IPS DF 6.9 (cell line): ENCODE measurements around the gene BCL2L12.

Experiments
- DNase-seq: peaks from one replicate; pipeline ENCODE4 v3.0.0-alpha.2; 2013; ENCODE audit warnings: low read depth, low spot score
- H3K27ac ChIP-seq: one replicate; pipeline ENCODE4 v1.5.1; 2013; ENCODE audit warnings: low read length, control low read depth
- H3K27me3 ChIP-seq: 2 replicates; pipeline ENCODE4 v1.6.1; 2013; ENCODE audit warnings: mild to moderate bottlenecking, low read length; ENCODE audit not compliant: control insufficient read depth, insufficient read depth
- H3K36me3 ChIP-seq: 2 replicates; pipeline ENCODE4 v1.6.1; 2013; ENCODE audit warnings: low read length; ENCODE audit not compliant: control insufficient read depth, insufficient read depth
- H3K4me1 ChIP-seq: 2 replicates; pipeline ENCODE4 v1.6.1; 2013; ENCODE audit warnings: low read length; ENCODE audit not compliant: control insufficient read depth, insufficient read depth
- H3K4me3 ChIP-seq: 2 replicates; pipeline ENCODE4 v1.5.1; 2013; ENCODE audit warnings: mild to moderate bottlenecking, low read length
- H3K9me3 ChIP-seq: 2 replicates; pipeline ENCODE4 v1.6.1; 2013; ENCODE audit warnings: low read length, inconsistent platforms; ENCODE audit not compliant: control insufficient read depth, insufficient read depth
- WGBS: extraction: QIAGEN DNeasy Blood & Tissue Kit; methylation state at CpG from one replicate; pipeline ENCODE4 v1.1.7; 2013; ENCODE audit warnings: mixed read lengths, missing lambda C conversion rate; ENCODE audit not compliant: insufficient read length, insufficient coverage; 5-methylcytosine and 5-hydroxymethylcytosine counted together

Gene BCL2L12

DNA sequence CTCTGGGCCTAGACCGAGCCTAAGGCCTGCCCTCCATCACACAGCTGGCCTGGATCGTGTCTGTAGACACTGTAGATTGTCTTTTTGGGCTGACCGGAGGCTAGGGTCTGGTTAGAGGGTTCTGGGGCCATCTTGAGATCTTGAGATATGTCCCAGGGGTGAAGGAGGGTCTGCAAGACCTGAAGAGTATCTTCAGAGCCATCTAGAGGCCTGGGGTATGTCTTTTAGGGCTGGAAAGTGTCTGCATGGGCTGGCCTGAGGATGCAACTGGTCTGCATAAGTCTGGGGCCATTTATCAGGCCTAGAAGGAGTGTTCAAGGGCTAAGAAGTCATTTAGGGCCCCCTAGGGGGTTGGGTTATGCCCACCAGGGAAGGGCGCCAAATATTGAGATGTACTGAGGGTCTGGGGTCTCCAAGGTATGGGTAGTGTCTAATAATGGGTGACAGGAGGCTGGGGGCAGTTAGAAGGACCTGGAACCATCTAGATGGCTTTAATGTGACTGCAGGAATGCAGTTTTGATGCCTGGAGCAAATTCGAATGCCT lies 23.2 kb upstream of the BCL2L12 start:
- DNase-seq, result no peak

DNA sequence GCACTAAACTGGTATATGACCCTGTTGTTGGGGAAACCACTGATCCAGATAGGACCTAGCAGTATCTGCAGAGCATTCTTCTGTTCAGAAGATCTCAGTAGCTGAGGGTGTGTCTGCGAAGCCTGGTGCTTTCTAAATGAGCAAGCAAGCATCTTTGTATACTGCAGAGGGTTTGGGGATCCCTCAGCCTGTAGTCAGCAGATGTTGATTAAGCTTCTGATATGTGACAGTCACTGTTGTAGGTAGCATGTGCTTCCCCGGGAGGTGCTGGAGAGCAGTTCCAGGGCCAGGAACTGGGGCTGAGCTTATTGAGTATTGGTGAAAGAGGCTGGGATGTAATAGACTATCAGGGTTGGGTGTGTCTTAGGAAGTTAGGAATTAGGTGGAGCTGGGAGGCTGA lies 22.3 kb upstream of the BCL2L12 start:
- Histone ChIP-seq H3K36me3 (peaks cover 14% of the 10 kb centered on the region; the same call in 1 of the 2 replicates), H3K27me3 (no peaks in the 10 kb centered on the region), H3K4me3 (no peak overlapping the region), H3K9me3 (no peaks in the 10 kb centered on the region), H3K27ac (no peak overlapping the region), H3K4me1 (0 out of 2 replicates have a peak, but pooled peaks cover 2% of the 10 kb centered on the region)
- WGBS, result no CpG with 5 or more reads among the region's 2 CpGs
- DNase-seq, result no peak

More for the DNA sequence above, 23.2 kb upstream of the BCL2L12 start:
- Histone ChIP-seq H3K27me3 (no peaks in the 10 kb centered on the region), H3K9me3 (no peaks in the 10 kb centered on the region), H3K4me3 (peak overlapping the region; percentile 99), H3K36me3 (peaks cover 14% of the 10 kb centered on the region; the same call in 1 of the 2 replicates), H3K27ac (no peak overlapping the region), H3K4me1 (peaks cover 2% of the 10 kb centered on the region)
- no CpG with 5 or more reads among the region's 5 CpGs for WGBS

DNA sequence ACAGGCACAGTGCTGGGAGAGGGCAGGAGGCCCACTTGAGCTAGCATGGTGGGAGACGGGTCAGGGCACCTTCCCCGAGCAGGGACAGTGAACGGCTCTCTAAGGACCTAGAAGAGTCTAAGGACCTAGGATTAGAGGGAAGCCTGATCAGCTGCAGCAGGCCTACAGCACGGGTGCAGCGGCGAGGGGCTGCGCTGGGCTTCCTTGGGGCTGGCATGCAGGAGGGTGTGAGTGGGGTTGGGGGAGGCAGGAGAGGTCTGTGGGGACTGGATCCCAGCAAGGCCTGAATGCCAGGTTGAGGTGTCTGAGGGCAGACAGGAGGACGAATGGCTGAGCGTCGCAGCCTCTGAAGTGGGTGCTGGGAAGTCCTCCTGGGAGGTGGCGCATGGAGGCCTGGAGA lies 20.1 kb upstream of the BCL2L12 start:
- no peaks in the 10 kb centered on the region for H3K4me1 ChIP-seq
- no peaks in the 10 kb centered on the region for H3K9me3 ChIP-seq
- H3K4me3 ChIP-seq, result no peak overlapping the region
- peaks cover 26% of the 10 kb centered on the region for H3K36me3 ChIP-seq
- no peak for DNase-seq
- WGBS, result no CpG with 5 or more reads among the region's 11 CpGs
- no peak overlapping the region for H3K27ac ChIP-seq
- no peaks in the 10 kb centered on the region for H3K27me3 ChIP-seq

DNA sequence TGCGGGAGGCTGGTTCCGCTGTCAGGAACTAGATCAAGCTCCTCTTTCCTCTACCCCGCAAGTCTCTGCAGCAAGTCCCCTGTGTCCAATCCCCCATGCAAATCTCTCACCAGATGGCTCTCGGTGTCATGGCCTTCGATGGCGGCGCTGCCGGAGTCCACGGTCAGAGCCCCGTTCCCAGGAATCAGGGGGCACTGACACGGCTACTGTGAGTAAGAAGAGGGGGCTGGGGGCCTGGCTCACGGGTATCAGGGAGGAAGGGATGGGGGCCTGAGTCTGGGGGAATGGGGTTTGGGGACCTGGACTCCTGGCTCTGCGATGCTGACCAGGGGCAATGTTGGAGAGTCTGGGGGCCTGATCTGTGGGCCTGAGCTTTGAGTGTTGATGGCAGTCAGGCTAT lies 19.7 kb upstream of the BCL2L12 start:
- Histone ChIP-seq H3K27ac (no peak overlapping the region), H3K36me3 (peaks cover 27% of the 10 kb centered on the region), H3K4me3 (no peak overlapping the region), H3K27me3 (no peaks in the 10 kb centered on the region), H3K4me1 (no peaks in the 10 kb centered on the region), H3K9me3 (no peaks in the 10 kb centered on the region)
- no peak for DNase-seq
- no CpG with 5 or more reads among the region's 13 CpGs for WGBS

DNA sequence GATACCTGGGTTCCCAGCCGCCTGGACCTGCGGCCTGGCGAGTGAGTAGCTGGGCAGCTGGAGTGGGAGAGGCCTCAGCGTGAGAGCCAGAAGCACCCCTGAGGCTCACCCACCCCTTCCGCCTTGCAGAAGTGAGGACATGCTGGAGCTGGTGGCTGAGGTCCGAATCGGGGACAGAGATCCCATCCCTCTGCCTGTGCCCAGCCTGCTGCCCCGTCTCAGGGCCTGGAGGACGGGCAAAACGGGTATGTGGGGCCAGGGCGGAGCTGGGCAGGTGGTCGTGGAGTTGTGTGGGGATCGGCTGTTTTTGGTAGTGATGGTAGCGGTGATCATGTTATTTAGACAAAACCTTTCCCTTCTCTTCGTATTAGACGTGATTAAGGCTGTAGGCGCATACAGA lies 19.1 kb upstream of the BCL2L12 start:
- Histone ChIP-seq H3K36me3 (peaks cover 32% of the 10 kb centered on the region), H3K4me1 (no peaks in the 10 kb centered on the region), H3K27ac (no peak overlapping the region), H3K27me3 (no peaks in the 10 kb centered on the region), H3K4me3 (no peak overlapping the region), H3K9me3 (no peaks in the 10 kb centered on the region)
- no CpG with 5 or more reads among the region's 17 CpGs for WGBS
- DNase-seq, result no peak

DNA sequence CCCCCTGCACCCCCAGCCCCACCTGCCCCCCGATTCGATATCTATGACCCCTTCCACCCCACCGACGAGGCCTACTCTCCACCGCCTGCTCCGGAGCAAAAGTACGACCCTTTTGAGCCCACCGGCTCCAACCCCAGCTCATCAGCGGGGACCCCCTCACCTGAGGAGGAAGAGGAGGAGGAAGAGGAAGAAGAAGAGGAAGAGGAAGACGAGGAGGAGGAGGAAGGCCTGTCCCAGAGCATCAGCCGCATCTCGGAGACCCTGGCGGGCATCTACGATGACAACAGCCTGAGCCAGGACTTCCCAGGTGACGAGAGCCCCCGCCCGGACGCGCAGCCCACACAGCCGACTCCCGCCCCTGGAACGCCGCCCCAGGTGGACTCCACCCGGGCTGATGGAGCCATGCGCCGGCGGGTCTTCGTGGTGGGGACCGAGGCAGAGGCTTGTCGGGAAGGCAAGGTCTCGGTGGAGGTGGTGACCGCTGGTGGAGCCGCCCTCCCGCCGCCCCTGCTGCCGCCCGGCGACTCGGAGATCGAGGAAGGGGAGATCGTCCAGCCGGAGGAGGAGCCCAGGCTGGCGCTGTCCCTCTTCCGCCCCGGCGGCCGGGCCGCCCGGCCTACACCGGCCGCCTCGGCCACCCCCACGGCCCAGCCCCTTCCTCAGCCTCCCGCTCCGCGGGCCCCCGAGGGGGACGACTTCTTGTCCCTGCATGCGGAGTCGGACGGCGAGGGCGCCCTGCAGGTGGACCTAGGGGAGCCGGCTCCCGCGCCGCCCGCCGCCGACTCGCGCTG lies 14.5 kb upstream of the BCL2L12 start:
- WGBS, result no CpG with 5 or more reads among the region's 72 CpGs
- H3K27me3 ChIP-seq, result no peaks in the 10 kb centered on the region

DNA sequence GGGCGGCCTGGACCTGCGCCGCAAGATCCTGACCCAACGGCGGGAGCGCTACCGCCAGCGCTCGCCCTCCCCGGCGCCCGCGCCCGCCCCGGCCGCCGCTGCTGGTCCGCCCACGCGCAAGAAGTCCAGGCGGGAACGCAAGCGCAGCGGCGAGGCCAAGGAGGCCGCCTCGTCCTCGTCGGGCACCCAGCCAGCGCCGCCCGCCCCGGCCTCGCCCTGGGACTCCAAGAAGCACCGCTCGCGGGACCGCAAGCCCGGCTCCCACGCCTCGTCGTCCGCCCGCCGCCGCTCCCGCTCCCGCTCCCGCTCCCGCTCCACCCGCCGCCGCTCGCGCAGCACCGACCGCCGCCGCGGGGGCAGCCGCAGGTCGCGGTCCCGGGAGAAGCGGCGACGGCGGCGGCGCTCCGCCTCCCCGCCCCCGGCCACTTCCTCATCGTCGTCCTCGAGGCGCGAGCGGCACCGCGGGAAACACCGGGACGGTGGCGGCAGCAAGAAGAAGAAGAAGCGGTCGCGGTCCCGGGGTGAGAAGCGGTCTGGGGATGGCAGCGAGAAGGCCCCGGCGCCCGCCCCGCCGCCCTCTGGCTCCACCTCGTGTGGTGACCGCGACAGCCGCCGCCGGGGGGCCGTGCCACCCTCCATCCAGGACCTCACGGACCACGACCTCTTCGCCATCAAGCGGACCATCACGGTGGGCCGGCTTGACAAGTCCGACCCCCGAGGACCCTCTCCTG lies 13.7 kb upstream of the BCL2L12 start:
- Histone ChIP-seq H3K4me3 (no peak overlapping the region), H3K27ac (no peak overlapping the region), H3K4me1 (no peaks in the 10 kb centered on the region; the same call in 1 of the 2 replicates), H3K27me3 (no peaks in the 10 kb centered on the region), H3K36me3 (peaks cover 43% of the 10 kb centered on the region), H3K9me3 (no peaks in the 10 kb centered on the region)
- WGBS, result no CpG with 5 or more reads among the region's 110 CpGs
- DNase-seq, result no peak

More for the DNA sequence above, 14.5 kb upstream of the BCL2L12 start:
- no peaks in the 10 kb centered on the region for H3K4me1 ChIP-seq
- peaks cover 50% of the 10 kb centered on the region for H3K36me3 ChIP-seq
- H3K4me3 ChIP-seq, result no peak overlapping the region
- DNase-seq, result no peak
- no peaks in the 10 kb centered on the region for H3K9me3 ChIP-seq
- no peak overlapping the region for H3K27ac ChIP-seq

DNA sequence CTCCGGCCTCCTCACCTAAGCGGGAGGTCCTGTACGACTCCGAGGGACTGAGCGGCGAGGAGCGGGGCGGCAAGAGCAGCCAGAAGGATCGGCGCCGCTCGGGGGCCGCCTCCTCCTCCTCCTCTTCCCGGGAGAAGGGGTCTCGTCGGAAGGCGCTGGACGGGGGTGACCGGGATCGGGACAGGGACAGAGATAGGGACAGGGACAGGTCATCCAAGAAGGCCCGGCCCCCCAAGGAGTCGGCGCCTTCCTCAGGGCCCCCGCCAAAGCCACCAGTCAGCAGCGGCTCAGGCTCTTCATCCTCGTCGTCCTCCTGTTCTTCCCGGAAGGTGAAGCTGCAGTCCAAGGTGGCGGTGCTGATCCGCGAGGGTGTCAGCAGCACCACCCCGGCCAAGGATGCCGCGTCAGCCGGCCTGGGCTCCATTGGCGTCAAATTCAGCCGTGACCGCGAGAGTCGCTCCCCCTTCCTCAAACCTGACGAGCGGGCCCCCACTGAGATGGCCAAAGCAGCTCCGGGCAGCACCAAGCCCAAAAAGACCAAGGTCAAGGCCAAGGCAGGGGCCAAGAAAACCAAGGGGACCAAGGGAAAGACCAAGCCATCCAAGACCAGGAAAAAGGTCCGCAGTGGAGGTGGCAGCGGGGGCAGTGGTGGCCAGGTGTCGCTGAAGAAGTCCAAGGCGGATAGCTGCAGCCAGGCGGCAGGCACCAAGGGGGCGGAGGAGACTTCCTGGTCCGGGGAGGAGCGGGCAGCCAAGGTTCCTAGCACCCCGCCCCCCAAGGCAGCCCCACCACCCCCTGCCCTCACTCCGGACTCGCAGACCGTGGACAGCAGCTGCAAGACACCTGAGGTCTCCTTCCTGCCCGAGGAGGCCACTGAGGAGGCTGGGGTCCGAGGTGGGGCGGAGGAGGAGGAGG lies 12.9 kb upstream of the BCL2L12 start:
- Histone ChIP-seq H3K4me3 (no peak overlapping the region), H3K9me3 (no peaks in the 10 kb centered on the region), H3K36me3 (peaks cover 47% of the 10 kb centered on the region), H3K4me1 (no peaks in the 10 kb centered on the region; the same call in 1 of the 2 replicates), H3K27me3 (no peaks in the 10 kb centered on the region), H3K27ac (no peak overlapping the region)
- no CpG with 5 or more reads among the region's 58 CpGs for WGBS
- DNase-seq, result no peak

DNA sequence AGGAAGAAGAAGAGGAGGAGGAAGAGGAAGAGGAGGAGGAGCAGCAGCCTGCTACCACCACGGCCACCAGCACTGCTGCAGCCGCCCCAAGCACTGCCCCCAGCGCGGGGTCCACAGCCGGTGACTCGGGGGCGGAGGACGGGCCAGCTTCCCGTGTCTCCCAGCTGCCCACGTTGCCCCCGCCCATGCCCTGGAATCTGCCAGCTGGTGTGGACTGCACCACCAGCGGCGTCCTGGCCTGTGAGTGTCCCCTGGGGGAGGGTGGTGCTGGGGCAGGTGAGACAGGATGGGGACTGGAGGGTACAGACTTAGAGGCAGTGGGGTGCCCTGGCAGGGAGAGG lies 12.3 kb upstream of the BCL2L12 start:
- H3K27ac ChIP-seq, result no peak overlapping the region
- no peaks in the 10 kb centered on the region for H3K9me3 ChIP-seq
- no peak for DNase-seq
- no peaks in the 10 kb centered on the region; the same call in 1 of the 2 replicates for H3K4me1 ChIP-seq
- no CpG with 5 or more reads among the region's 13 CpGs for WGBS
- no peak overlapping the region for H3K4me3 ChIP-seq
- peaks cover 48% of the 10 kb centered on the region for H3K36me3 ChIP-seq
- H3K27me3 ChIP-seq, result no peaks in the 10 kb centered on the region

DNA sequence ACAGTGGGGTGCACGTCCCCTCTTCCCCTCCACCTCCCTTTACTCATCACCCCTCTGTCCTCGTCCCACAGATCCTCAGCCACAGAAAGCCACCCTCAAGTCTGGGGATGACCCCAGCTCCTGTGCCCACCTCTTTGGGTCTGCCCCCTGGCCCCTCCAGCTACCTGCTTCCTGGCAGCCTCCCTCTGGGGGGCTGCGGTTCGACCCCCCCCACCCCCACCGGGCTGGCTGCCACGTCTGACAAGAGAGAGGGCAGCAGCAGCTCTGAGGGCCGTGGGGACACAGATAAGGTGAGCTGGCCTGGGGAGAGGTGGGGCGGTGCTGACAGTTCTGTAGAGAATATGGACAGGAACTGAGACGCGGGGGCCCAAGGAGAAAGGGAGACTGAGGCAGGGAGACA lies 11.2 kb upstream of the BCL2L12 start:
- WGBS, result no CpG with 5 or more reads among the region's 10 CpGs
- H3K9me3 ChIP-seq, result no peaks in the 10 kb centered on the region
- H3K27me3 ChIP-seq, result no peaks in the 10 kb centered on the region
- H3K36me3 ChIP-seq, result peaks cover 55% of the 10 kb centered on the region
- no peak for DNase-seq
- H3K4me3 ChIP-seq, result no peak overlapping the region
- no peaks in the 10 kb centered on the region; the same call in 1 of the 2 replicates for H3K4me1 ChIP-seq
- no peak overlapping the region for H3K27ac ChIP-seq
